H1 (cell line): ENCODE data around the gene GPR15LG. TPM values are rescaled to one million over a fixed set of nuclear protein-coding genes. Genes with fewer than 3 reads are reported as not detected.

Experiments used
- CTCF ChIA-PET: fragments of 300-600 bp; sonication (Branson Sonifier 250); formaldehyde crosslinking; loops from one replicate; lab custom pipeline; 2021; ENCODE audit not compliant: partially characterized antibody; lab: Charles Lee
- POLR2A ChIA-PET: fragments of 300-600 bp; sonication (Branson Sonifier 250); formaldehyde crosslinking; loops from one replicate; lab custom pipeline; 2021; ENCODE audit warnings: inconsistent platforms; ENCODE audit not compliant: partially characterized antibody; lab: Charles Lee
- DNase-seq, 2 experiments: peaks; one replicate each; pipeline versions ENCODE4 v3.0.0 to v3.0.0-alpha.2; 2010 to 2022; ENCODE audit warnings: low spot score in 2 of 2, low read depth in 1 of 2, mixed read lengths in 1 of 2
- FAIRE-seq: peaks from 2 replicates; lab custom pipeline; 2011; peaks lifted over from hg19 to GRCh38; lab: Jason Lieb, UNC
- H2AFZ ChIP-seq: 2 replicates; pipeline ENCODE4 v1.8.1; 2012; ENCODE audit warnings: low read length, inconsistent platforms
- H2AK5ac ChIP-seq: 2 replicates; pipeline ENCODE4 v1.6.1; 2013; ENCODE audit warnings: low read depth, low read length
- H2BK120ac ChIP-seq: replicated peaks from 2 replicates; pipeline ENCODE3; 2013; ENCODE audit warnings: low read depth, low read length, inconsistent platforms
- H2BK12ac ChIP-seq: 2 replicates; pipeline ENCODE4 v1.6.1; 2013; ENCODE audit warnings: low read depth, low read length
- H2BK15ac ChIP-seq: 2 replicates; pipeline ENCODE4 v1.6.1; 2013; ENCODE audit warnings: low read length
- H2BK20ac ChIP-seq: 2 replicates; pipeline ENCODE4 v1.6.1; 2013; ENCODE audit warnings: low read length
- H2BK5ac ChIP-seq: 2 replicates; pipeline ENCODE4 v1.6.1; 2013; ENCODE audit warnings: low read depth, low read length
- H3K14ac ChIP-seq: 2 replicates; pipeline ENCODE4 v1.6.1; 2013; ENCODE audit warnings: inconsistent platforms; ENCODE audit not compliant: insufficient read length
- H3K18ac ChIP-seq: 2 replicates; pipeline ENCODE4 v1.6.1; 2013; ENCODE audit warnings: low read length; ENCODE audit errors: extremely low read depth
- H3K23ac ChIP-seq: 2 replicates; pipeline ENCODE4 v1.6.1; 2013; ENCODE audit warnings: inconsistent platforms; ENCODE audit not compliant: insufficient read length
- H3K23me2 ChIP-seq: 2 replicates; pipeline ENCODE4 v1.6.1; 2013; ENCODE audit warnings: low read depth, low read length
- H3K27ac ChIP-seq: 2 replicates; pipeline ENCODE4 v1.6.1; 2011; ENCODE audit warnings: low read depth, low read length, inconsistent platforms
- H3K27me3 ChIP-seq, 4 experiments: replicated peaks in 1 of 4; 1 replicate in 1 of 4; 2 replicates in 3 of 4; pipeline versions ENCODE4 v1.6.1 to v1.8.1; 2011 to 2013; ENCODE audit warnings: low read length in 3 of 4, mild to moderate bottlenecking in 3 of 4, inconsistent platforms in 2 of 4, mixed read lengths in 2 of 4, moderate library complexity in 1 of 4; ENCODE audit not compliant: control insufficient read depth in 3 of 4, insufficient read depth in 3 of 4; ENCODE audit errors: extremely low read depth in 1 of 4
- H3K36me3 ChIP-seq, 4 experiments: 2 replicates each; pipeline versions ENCODE4 v1.6.1 to v1.8.1; 2011 to 2013; ENCODE audit warnings: mild to moderate bottlenecking in 4 of 4, low read length in 3 of 4, moderate library complexity in 2 of 4, control low read depth in 1 of 4, inconsistent platforms in 1 of 4; ENCODE audit not compliant: insufficient read depth in 4 of 4, control insufficient read depth in 2 of 4
- H3K4ac ChIP-seq: replicated peaks from 2 replicates; pipeline ENCODE3; 2013; ENCODE audit warnings: low read length, low read depth, mixed read lengths, inconsistent platforms; ENCODE audit not compliant: insufficient read length
- H3K4me1 ChIP-seq, 4 experiments: replicated peaks in 1 of 4; 1 replicate in 1 of 4; 2 replicates in 3 of 4; pipeline versions ENCODE4 v1.6.1 to v1.8.1; 2011 to 2013; ENCODE audit warnings: low read length in 3 of 4, inconsistent platforms in 2 of 4, mixed read lengths in 1 of 4; ENCODE audit not compliant: insufficient read depth in 4 of 4, control insufficient read depth in 3 of 4
- H3K4me2 ChIP-seq, 2 experiments: 2 replicates each; pipeline versions ENCODE4 v1.6.1 to v1.8.1; 2011 to 2013; ENCODE audit warnings: low read depth in 2 of 2, low read length in 2 of 2, control low read depth in 1 of 2, inconsistent platforms in 1 of 2, mild to moderate bottlenecking in 1 of 2; ENCODE audit not compliant: insufficient read depth in 1 of 2
- H3K4me3 ChIP-seq, 4 experiments: fragments of 200-600, 300-600 bp in 1 of 4; sonication (generic), shearing (Covaris generic), sonication (Bioruptor Twin) in 1 of 4; 2 replicates each; pipeline versions ENCODE4 v1.5.1 to v1.8.1; 2011 to 2016; ENCODE audit warnings: low read length in 4 of 4, low read depth in 3 of 4, control low read depth in 2 of 4, inconsistent platforms in 2 of 4, mild to moderate bottlenecking in 2 of 4, mixed read lengths in 1 of 4, moderate library complexity in 1 of 4; ENCODE audit not compliant: insufficient read depth in 2 of 4; ENCODE audit errors: extremely low read depth in 1 of 4
- H3K56ac ChIP-seq: replicated peaks from 2 replicates; pipeline ENCODE3; 2013; ENCODE audit warnings: low read depth, mild to moderate bottlenecking, mixed read lengths, low read length, inconsistent platforms; ENCODE audit not compliant: insufficient read length
- H3K79me1 ChIP-seq: 2 replicates; pipeline ENCODE4 v1.6.1; 2013; ENCODE audit warnings: low read depth, low read length, control low read depth
- H3K79me2 ChIP-seq, 2 experiments: 2 replicates each; pipeline versions ENCODE4 v1.6.1 to v1.8.1; 2012 to 2013; ENCODE audit warnings: low read length in 2 of 2, mild to moderate bottlenecking in 2 of 2, inconsistent platforms in 1 of 2; ENCODE audit not compliant: insufficient read depth in 2 of 2, control insufficient read depth in 1 of 2
- H3K9ac ChIP-seq, 4 experiments: replicated peaks in 1 of 4; 1 replicate in 1 of 4; 2 replicates in 3 of 4; pipeline versions ENCODE4 v1.6.1 to v1.8.1; 2011 to 2013; ENCODE audit warnings: low read depth in 3 of 4, low read length in 3 of 4, control low read depth in 2 of 4, mild to moderate bottlenecking in 2 of 4, moderate library complexity in 2 of 4, inconsistent platforms in 1 of 4; ENCODE audit errors: extremely low read depth in 1 of 4
- H3K9me3 ChIP-seq, 2 experiments: 2 replicates each; pipeline versions ENCODE4 v1.6.1 to v1.8.1; 2012 to 2013; ENCODE audit warnings: mild to moderate bottlenecking in 2 of 2, moderate library complexity in 2 of 2, control low read depth in 1 of 2, inconsistent platforms in 1 of 2, low read depth in 1 of 2, low read length in 1 of 2, mixed read lengths in 1 of 2; ENCODE audit not compliant: insufficient read depth in 2 of 2
- H4K20me1 ChIP-seq, 2 experiments: replicated peaks in 1 of 2; 2 replicates each; pipeline versions ENCODE3 to v1.8.1; 2011 to 2013; ENCODE audit warnings: inconsistent platforms in 2 of 2, low read length in 2 of 2, mild to moderate bottlenecking in 1 of 2; ENCODE audit not compliant: insufficient read depth in 2 of 2, control insufficient read depth in 1 of 2
- H4K5ac ChIP-seq: 2 replicates; pipeline ENCODE4 v1.6.1; 2013; ENCODE audit warnings: low read length, low read depth, mixed read lengths, inconsistent platforms; ENCODE audit not compliant: insufficient read length
- H4K8ac ChIP-seq: 2 replicates; pipeline ENCODE4 v1.8.0; 2013; ENCODE audit warnings: mild to moderate bottlenecking, moderate library complexity, low read length, inconsistent platforms; ENCODE audit not compliant: insufficient read depth; ENCODE audit errors: extremely low read depth
- H4K91ac ChIP-seq: replicated peaks from 2 replicates; pipeline ENCODE3; 2013; ENCODE audit warnings: low read length, mixed read lengths, inconsistent platforms; ENCODE audit not compliant: insufficient read length
- JUND ChIP-seq: IDR thresholded peaks from 2 replicates; pipeline ENCODE4 v1.6.1; 2011; ENCODE audit warnings: mild to moderate bottlenecking, improper control_type of control experiment, low read length
- YY1 ChIP-seq: IDR thresholded peaks from 2 replicates; pipeline ENCODE4 v1.6.1; 2011; ENCODE audit warnings: low read depth, mild to moderate bottlenecking, low read length
- WGBS, 2 experiments: shearing (Covaris generic) in 1 of 2; methylation state at CpG; one replicate each; pipeline versions ENCODE4 v1.1.6 to v1.1.7; 2013 to 2015; ENCODE audit warnings: low lambda C conversion rate in 2 of 2, mixed read lengths in 2 of 2, inconsistent platforms in 1 of 2, low coverage in 1 of 2, missing lambda C conversion rate in 1 of 2; ENCODE audit not compliant: insufficient replicate concordance in 2 of 2, insufficient coverage in 1 of 2, insufficient read length in 1 of 2; ENCODE audit errors: extremely low coverage in 1 of 2, missing lambda C conversion rate in 1 of 2; 5-methylcytosine and 5-hydroxymethylcytosine counted together
- polyA plus RNA-seq, 7 experiments: library from polyadenylated mRNA; depleted of rRNA in 3 of 7; stranded (reverse) in 5 of 7; unstranded in 2 of 7; fragments of >200 nt in 5 of 7; fragments of 200-250 nt in 2 of 7; gene quantifications; 1 replicate in 5 of 7; 2 replicates in 1 of 7; 4 replicates in 1 of 7; pipeline versions ENCODE4 v1.2.1 to v1.2.3, GENCODE V29; 2011 to 2013; ENCODE audit warnings: missing spikeins in 2 of 7, mixed read lengths in 2 of 7
- total RNA-seq: library from RNA; stranded (reverse); fragmentation: NEBNext Ultra II Directional; extraction: Animal tissue kit (Norgen Biotek cat#: 25700); gene quantifications from 2 replicates; pipeline ENCODE4 v1.2.1, GENCODE V29; 2021

GPR15LG gene
- total and polyA plus RNA-seq, 2 of the 8 experiments (the other 6 are each of a cell fraction or from before 2014, with no cell fraction given): not detected

DNA sequence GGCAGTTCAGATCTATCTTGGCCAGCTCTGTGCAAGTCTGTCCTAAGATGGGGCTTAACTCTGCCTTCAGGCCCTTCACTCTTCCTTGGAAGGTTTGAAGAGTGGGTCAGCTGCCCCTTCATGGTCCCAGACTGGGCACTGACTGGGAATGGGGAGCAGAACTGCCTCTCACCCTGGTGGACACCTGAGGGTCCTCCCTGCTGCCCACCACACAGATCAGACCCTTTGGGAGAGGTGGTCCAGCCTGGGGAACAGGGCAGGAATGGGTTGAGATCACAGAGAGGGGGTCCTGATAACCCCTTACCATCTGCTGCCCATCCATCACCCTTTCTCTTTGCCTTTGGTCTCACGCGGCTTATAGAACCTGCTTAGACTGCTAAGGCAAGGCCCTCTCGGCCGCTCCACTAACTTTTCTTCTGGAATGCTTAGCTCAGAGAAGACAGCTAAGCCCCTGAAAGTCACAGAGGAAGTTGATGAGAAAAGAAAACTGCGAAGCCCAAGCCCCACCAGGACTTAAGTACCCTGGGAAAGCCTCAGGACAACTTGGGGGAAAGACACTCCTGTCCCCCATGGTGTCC lies 20.3 kb downstream of the GPR15LG start:
- H3K27me3 ChIP-seq: peaks cover 2 to 36% (median 31%) of the 10 kb centered on the region in 4 experiments
- H3K4me2 ChIP-seq: peak overlapping the region; percentile 83 to 100

More for the DNA sequence above, 20.3 kb downstream of the GPR15LG start:
- Histone ChIP-seq H3K36me3 (no peaks in the 10 kb centered on the region), H4K5ac (no peak overlapping the region), H2BK15ac (0 out of 2 replicates have a peak overlapping the region, but pooled peaks have one; percentile 61), H4K91ac (no peak overlapping the region), H2BK5ac (no peak overlapping the region), H2BK20ac (no peak overlapping the region), H4K8ac (no peak overlapping the region; the same call in 1 of the 2 replicates), H3K14ac (no peak overlapping the region), H3K23ac (no peak overlapping the region), H3K9me3 (no peaks in the 10 kb centered on the region), H3K56ac (no peak overlapping the region), H3K4me1 (peaks cover 0 to 5% (median 2%) of the 10 kb centered on the region in 4 experiments; a peak in 4 of 7 replicates), H3K18ac (no peak overlapping the region), H2AFZ (no peak overlapping the region; the same call in 1 of the 2 replicates), H3K4me3 (peak overlapping the region; percentile 34 to 66 (median 60); a peak in 7 of 8 replicates), H3K9ac (no peak overlapping the region), H3K27ac (no peak overlapping the region), H3K23me2 (peaks cover 12% of the 10 kb centered on the region; the same call in 1 of the 2 replicates), H3K4ac (no peak overlapping the region), H2BK120ac (no peak overlapping the region), H2AK5ac (no peak overlapping the region), H4K20me1 (peaks cover 0 to 2% of the 10 kb centered on the region in 2 experiments), H2BK12ac (no peak overlapping the region), H3K79me2 (no peaks in the 10 kb centered on the region), H3K79me1 (no peaks in the 10 kb centered on the region)
- ChIA-PET POLR2A (no interaction called here), CTCF (interaction anchor here (0.8 to 8.6 kb wide), 6 partner anchors 9 to 45 kb away, joined by 3 to 64 read pairs (median 4); no protein-coding TSS in a partner anchor)
- DNase-seq: no peak
- TF ChIP-seq YY1 (no peak), JUND (no peak)
- 61% methylated on average over 5 of the region's 5 CpGs; no CpG with 5 or more reads in 1 of the 2 experiments for WGBS, 2 experiments
- FAIRE-seq: no peak
